ENCODE data around the gene POLG.

- no peak for TF ChIP-seq POLR2A (IDR thresholded peaks at IDR 0.05)
- no peak for TF ChIP-seq CTCF (IDR thresholded peaks at IDR 0.05)
- TF ChIP-seq EP300 (IDR thresholded peaks at IDR 0.05): no peak
Measured at GRCh38 chr15:89360294-89360971, 25.8 kb upstream of the POLG start.

Measured in stomach (tissue), 4 donors.